HPDE6-E6E7 (cell line): Measurements from ENCODE around the gene CAMKMT.

Experiments used
- DNase-seq: peaks from one replicate; pipeline ENCODE4 v3.0.0; 2011; ENCODE audit warnings: missing footprints; ENCODE audit errors: extremely low spot score

The CAMKMT gene

DNA sequence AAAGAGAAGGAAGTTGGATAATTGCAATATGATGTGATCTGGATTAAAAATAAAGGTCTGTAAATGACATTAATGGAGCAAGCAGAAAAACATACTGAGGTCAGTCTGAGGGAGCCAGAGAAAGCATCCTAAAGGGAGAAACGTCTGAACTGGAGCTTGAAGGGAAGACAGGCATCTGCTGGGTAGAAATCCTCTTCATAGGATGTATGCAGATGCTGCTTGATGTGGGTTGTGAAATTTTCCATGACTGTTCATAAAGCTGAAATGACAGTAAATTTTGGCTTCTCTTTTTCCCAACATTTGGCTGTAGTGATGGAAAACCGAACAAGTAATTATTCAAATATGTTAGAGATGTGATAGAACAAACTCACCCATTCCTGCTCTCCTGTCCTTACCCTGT is 287.6 kb downstream of the CAMKMT start:
- DNase-seq: no peak

DNA sequence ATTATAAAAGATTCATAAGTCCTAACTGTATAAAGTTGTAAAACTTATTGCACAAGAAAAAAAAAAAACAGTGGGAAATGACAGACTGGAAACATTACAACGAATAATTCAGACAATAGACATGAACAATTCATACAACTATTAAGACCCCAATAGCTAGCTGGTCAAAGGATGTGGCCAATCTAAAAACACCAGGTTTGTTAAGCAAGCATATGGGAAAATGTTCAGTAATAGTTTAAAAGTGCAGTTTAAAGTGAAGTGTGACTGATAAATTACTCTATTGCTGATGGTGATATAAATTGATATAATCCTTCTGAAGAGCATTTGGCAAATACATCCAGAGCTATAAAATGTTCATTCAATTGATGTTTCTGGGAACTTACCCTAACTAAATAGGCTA is 289.0 kb downstream of the CAMKMT start:
- no peak for DNase-seq

DNA sequence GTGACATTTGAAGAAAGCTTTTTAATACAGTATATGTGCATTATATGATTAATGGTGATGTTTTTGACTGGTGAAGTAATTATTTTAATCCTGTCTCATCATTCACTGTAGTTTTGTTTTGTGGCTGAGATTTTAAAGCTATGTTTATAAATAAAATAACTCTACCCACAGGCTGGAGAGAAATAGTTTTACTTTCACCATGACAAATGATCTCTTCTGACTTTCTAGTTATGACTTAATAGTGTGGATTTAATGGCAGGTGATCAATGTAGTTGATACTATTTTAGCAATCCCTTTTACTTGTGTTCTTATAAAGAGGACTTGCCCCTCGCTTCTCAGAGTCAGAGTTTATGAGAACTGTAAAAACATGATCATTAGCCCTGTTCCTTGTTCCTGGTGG is 290.2 kb downstream of the CAMKMT start:
- no peak for DNase-seq

DNA sequence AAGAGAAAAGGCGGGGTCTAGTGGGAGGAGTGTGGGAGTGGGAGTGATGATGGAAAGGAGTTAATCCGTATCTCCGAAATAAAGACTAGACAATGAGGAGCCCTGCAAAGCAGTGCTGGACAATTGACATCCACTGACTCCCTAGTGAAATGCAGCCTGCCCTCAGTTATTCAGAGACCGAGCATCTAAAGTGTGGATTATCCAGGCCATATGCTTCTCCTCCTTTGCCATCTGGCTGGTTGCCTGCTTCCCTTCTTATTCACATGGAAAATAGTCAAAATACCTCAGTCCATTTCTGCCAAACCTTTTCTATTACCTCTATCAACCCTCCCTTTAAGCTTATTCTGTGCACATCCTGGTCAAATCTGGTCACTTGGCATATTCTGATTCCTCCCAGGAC is 291.0 kb downstream of the CAMKMT start:
- DNase-seq: no peak

DNA sequence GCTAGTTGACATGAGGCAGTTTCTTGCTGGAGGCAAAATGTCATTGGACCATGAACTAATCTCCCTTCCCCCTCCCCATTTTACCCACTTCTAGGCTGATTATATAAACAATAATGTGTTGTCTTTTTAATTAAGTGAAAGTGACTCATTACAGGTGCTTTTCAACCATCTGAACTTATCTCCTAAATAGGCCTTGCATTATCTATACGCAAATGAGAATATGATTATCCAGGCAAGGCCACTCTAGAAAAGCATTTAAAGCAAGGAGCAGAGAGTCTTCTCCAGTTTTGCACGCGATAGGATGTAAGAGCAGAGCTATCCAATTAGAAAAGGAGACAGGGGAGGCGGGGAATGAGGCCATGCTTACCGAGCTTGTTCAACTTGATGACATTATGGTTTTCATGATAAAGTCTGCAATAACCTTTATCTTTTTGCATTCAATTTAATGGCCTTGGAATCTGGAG is 293.7 kb downstream of the CAMKMT start:
- no peak for DNase-seq

DNA sequence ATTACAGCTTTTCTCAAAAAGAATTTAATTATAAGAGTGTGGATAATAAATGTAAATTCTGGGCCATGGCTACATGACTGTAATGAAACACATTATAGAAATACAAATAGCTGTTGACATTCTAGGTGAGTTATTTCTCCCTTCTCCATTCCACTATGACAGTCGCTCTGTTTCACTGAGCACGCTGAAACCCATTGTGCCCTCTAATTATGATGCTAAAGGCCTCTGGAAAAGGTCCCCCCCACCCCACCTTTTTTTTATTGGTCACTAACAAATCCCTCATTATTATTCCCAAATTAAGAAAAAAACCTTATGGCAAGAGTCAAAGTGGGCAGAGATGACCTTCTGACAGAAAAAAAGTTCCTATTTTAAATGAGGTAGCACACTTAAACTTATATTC is 294.7 kb downstream of the CAMKMT start:
- DNase-seq: no peak

DNA sequence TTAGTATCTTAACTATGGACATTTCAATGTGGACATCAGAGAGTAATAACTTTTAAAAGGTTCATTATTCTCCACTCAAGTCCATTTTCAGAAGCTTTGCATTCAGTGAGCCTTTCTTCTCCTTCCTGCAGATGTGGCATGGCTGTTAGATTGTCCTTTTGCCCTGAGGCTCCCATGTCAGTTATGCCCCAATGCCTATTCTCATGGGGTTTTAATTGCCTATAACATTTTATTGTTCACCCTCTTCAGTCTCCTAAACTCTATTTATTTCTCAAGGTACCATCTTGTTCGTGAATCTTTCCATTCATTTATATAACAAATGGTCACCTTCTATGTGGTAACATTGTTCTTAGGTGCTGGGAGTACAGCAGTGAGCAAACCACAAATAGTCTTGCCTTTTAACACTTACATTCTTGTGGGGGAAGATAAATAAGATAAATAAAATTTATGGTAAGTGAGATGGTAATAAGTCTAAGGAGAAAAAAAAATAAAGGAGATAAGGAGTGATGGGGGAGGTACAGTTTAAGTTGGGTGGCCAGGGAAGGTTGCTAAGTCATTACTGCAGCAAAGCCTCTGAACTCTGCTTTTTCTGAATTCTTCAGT is 301.8 kb downstream of the CAMKMT start:
- DNase-seq: no peak

DNA sequence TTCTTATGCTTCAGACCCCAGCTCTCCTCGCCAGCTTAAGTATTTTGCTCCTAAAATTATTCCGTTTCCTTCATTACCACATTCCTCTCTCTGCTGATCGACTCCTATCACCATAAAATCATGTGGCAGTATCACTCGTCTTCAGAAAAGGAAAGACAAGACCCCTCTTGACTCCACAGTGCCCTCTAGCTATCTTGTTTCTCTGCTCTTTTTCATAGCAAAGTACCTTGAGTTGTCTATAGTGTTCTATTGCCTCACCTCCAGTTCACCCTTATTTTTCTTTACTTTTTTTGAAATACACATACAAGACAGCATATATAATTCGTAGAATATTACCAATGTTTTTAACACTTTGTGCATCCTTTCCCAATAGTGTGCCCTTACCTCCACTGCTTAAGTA is 306.6 kb downstream of the CAMKMT start:
- no peak for DNase-seq

DNA sequence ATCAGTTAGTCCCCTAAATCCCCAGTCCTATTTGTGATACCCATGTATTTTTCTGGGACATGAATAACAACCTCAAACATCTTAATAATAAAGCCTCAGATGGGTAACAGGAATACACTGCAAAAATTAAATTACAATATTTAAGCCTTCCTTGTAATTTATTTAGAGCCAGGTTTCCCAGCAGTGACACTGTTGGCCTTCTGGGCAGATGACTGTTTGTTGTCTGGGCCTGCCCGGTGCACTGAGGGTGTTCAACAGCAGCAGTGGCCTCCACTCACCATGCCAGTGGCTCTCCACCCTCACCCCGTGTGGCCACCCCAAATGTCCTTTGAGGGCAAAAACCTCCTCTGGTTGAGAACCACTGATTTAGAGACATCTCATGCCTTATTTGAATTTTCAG is 309.5 kb downstream of the CAMKMT start:
- no peak for DNase-seq

DNA sequence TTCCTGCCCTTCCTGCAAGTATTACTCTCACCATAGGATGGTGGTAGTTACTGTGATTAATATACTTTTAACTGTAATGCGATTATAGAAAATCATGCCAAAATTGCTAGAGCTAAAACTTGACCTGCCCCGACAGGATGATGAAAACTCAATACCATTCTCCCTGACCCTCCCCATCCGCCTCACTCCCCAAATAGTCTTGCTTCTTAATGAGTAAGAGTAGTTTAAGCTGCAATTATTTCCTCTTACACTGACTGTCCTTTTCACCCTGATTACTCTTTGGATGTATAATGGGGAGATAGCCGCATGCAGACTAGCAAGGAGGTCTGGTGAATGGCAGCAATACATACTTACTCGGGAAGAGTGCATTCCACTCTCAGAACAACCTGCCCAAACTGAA is 310.2 kb downstream of the CAMKMT start:
- no peak for DNase-seq

DNA sequence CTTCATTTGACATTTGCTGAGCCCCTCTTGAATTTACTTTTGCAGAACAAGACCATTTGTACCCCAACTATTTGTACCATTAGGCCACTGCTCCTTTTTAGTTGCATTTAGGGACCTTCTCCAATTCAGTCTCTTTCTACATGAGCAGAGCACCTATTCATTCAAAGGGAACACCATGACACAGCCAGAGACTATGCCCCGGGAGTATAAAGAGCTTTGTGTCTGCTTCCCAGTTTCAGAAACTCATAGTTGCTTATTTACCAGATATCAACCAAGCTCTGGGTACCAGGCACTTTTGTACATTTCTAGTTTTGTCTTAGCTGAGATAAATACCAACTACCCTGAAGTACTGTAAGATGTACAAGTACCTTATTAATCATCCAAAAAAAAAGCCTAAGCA is 310.7 kb downstream of the CAMKMT start:
- DNase-seq: no peak

DNA sequence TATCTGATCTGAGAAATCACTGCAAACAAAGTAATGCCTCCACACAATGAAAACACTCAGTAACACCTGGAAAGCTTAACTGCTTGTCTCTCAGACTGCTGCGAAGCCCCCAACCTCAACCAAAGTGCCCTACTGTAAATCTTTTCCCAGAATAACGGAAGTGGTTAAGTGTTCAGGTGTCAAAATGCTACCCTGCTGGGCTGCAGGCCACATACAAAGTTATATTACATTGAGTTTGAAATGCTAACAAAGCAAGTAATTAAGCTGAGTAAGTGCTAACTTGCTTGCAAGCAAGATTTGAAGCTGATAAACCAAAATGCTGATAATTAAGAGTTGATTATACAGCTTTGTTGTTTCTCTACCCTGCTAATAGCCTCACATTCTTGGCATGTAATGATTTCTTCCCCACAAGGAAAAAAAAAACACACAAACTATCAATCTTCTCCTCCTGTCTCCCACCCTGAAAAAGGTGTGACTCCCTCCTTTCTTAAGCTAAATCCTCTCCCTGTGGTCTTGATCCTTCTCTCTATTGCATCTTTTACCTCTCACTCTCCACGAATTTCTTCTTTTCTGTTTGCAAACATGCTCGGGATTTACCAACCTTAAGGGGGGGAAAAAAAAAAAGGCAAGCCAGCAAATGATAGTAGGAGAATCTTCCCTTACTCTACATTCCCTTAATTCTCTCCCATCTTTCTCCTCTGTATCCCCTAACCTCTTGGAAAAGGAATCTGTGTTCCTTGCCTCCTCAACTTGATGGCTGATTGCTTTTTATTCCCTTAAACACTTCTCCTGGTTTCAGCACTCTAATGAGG is 312.9 kb downstream of the CAMKMT start:
- DNase-seq: no peak

DNA sequence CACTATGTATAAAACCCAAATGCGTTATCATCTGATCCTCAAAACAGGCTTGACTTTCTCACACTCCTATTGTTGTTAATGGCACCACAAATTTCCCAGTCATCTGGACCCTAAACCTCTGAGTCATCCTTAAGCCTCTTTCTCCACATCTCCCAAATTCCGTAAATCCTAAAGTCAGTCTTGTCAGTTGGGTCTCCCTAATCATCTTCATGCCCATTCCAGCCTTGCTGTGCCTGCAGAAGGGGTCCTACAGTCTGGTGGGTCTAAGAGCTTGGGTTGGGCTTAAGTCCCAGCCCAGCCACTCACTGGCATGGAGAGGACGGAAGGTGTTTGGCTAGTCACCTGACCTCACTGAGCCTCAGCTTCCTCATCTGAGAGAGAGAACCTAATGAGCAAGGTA is 314.6 kb downstream of the CAMKMT start:
- no peak for DNase-seq

DNA sequence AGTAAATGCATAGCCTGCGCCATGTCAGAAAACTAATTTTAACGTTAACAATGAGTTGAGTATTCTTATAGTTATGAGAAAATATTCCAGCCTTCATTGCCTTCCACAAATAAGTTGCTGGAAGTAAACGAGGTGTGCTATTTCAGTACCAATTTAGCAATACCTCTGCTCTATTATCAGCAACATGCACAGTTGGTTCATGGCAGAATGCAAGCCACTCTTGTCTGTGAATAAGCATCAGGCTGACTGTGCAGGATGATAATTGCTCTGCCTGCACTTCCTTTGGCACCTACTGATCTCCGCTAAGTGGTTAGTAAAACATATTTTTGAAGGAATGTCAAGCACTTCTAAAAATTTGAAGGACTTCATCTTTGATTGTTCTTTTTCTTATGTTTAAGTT is 317.8 kb downstream of the CAMKMT start:
- no peak for DNase-seq

DNA sequence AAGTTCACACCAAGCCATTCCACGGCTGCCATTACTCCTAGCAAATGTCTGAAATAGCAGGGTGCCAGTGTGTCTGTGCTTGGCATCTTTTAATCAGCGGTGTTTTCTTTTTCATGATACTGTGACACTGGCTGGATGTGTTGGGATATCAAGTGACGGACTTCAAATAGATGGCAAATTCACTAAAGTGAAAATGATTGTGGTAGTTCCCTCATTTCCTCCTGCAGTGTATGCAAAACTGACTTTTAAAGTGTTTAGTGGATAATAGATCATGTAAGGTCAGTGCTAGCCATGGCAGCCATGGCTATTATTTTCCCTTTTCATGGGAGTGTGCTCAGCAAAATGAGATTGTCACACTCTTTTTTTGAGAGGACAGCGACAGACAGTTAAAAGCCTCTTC is 318.2 kb downstream of the CAMKMT start:
- DNase-seq: no peak

DNA sequence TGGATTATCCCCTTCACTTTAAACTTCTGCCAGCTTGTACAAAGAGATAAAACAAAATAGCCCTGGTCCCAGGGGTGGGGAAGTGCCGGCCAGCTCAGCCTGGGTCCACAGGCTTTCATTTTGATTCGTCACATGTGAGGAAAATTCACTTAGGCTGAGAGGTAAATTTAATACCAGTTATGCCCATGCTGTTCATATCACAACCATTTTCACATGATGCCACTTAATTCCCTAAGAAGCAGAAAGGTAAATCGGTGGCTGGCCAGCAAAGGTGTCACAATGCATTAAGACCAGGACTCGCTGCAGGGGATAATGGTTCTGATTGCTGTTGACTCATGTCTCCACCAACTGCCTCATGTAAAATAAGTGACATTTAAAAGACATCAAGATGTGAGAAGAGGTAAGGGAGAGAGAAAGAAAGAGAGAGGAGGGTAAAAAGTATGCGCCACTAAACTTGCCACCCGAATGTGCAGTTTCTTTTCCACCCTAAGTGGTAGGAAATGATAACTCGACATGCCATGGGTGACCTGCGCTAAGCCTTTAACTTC is 318.8 kb downstream of the CAMKMT start:
- no peak for DNase-seq

DNA sequence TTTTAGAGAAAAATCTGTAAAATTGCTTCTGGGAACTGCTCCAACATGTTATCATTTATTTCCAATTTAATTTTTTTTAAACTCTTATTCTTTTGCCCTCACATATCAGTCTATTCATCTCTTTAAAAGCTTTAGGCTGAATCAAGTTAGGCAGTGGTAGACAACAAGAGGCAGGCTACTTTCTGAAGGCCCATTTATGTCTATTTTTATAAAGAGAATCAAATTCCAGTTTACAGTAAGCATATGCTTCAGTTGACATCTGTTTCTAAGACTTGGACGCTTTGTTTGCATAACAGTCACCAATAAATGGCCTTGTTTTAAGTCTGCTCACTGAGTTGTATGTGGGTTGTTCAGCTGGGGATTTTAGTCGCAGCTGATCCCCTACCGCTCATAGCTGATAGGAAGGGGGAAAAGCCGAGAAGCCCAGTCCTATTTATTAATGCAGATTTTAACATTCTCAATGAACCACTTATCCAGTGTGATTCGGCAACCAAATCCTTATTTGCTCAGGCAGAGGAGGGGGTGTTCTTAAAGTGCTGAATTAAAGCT is 319.3 kb downstream of the CAMKMT start:
- DNase-seq: no peak

DNA sequence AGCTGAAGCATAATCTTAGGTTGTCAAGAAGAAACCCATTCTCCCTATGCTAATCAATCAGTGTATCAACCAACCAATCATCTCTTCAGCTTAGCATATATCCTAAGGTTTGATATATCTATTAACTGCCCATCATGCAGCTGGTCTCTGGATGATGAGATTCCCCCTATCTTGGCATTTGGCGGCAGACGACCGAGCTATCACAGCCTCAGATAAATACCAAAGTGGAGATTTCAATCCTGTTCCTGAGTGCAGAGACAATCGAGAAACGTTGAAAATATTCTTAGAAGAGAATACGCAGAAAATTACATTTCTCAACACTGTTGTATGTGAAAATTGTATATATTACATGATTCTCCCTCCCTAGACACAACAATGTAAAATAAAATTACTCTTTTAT is 320.7 kb downstream of the CAMKMT start:
- no peak for DNase-seq

DNA sequence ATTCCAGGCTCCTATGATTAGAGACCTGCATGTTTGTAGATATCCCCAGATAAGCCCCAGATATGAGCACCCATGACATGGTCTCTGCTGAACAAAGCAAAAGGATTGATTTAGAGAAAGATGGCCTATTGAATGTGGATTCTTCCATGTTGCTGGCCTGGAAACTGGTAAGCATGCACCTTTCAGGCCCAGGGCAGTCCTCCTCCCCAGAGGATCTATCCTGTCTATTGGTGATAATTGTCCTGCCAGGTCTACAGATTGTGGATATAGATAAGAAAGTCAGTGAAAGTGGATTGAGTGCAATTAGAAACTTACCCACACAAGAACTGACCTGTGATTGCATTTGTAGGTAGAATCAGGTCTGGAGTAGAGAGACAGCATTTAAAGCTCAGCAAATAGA is 322.8 kb downstream of the CAMKMT start:
- no peak for DNase-seq

DNA sequence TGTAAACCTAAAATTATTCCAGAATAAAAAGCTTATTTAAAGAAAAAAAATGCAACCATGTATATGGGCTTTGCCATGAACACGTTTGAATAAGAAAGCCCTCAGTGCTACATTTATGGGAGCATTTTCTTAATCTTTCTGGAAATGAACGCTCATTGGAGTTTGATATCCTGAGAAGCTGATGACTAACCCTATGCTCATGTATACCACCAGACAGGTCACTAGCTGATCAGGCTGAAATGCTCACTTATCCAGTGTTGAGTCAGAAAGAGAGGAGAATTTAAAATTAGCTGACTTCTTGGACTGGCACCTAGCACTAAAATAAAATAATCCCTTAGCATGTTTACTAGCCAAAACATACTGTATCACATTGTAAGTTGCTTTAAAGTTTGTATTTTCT is 324.8 kb downstream of the CAMKMT start:
- DNase-seq: peak; percentile 43

DNA sequence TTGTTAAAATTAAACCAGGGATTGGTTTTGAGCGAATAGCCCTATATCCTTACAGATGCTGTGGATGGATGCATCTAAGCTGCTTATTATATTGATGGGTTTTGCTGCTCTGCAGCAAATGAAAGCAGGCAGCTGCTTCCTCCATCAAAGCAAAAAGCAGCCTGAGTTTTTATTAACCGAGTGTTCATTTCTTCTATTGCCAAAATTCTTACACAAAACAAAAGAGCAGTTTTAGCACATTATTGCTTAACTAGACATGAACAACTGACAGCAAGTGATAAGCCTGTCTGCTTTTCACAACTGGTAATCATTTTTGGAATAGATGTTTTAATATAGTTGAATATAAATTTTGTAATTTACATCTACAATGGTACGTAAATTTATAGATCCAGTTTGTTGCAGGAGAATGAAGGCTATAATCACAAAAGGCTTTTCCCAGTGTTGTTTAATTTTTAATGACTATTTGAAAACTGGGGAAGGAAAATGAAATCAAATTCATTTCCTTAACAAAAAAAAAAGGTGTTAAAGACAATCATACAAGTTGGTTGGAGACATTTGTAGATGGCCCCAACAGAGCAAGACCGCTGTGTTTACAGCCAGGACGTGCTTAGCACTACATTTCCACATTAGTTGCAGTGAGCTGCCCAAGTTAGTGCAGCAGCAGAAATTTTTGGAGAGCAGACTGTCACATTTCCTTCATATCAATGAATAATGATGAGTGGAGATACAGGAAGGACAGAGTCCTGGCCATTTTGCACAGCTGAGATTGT is 326.1 kb downstream of the CAMKMT start:
- no peak for DNase-seq

DNA sequence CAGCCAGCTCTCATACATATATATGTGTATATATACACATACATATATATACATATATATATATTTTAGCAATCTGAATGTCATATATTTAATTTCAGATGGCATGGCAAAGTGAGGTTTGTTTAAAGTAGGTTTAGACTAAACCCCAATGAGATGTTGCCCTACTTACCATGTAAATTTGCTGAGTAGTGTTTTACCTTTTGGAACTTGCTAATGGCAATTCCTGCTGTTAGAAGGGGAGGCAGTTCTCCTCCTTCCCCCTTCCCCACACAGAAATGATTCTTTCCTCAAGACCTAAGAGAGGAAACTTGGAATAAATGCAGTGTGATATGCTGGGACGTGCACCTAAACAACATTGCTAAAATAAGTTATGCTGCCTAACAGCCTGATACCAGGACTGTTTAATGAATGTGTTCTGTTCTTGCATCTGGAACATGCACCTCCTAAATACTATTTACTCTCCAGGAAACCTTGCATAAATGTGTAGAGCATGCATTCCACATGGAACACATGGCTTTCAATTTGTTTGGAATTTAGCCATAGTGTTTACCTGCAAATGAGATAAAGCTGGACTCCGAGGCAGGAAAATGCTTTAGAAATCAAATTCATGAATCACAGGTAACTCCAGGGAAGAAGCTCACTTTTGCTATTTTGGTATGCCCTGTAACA is 326.8 kb downstream of the CAMKMT start:
- no peak for DNase-seq
